ENCODE measurements around the gene PSMC6. TPM values are rescaled to one million over a fixed set of nuclear protein-coding genes. Genes with fewer than 3 reads are reported as not detected.

PSMC6 gene
- total RNA-seq, 1 experiment from 2014 or later = 104 TPM

GRCh38 chr14:52767058-52767833 lies 60.2 kb downstream of the PSMC6 start:
- Mint-ChIP-seq H3K9me3 (ENCODE audit: low read depth, unreplicated experiment) (no peaks in the 10 kb centered on the region), H3K27me3 (ENCODE audit: unreplicated experiment) (no peaks in the 10 kb centered on the region), H3K36me3 (ENCODE audit: insufficient read depth, unreplicated experiment) (no peaks in the 10 kb centered on the region), H3K4me3 (ENCODE audit: low read depth, unreplicated experiment) (no peak overlapping the region), H3K4me1 (ENCODE audit: low read depth, unreplicated experiment) (no peaks in the 10 kb centered on the region), H3K27ac (ENCODE audit: unreplicated experiment) (no peak overlapping the region)
- TF ChIP-seq, protein P1, sequence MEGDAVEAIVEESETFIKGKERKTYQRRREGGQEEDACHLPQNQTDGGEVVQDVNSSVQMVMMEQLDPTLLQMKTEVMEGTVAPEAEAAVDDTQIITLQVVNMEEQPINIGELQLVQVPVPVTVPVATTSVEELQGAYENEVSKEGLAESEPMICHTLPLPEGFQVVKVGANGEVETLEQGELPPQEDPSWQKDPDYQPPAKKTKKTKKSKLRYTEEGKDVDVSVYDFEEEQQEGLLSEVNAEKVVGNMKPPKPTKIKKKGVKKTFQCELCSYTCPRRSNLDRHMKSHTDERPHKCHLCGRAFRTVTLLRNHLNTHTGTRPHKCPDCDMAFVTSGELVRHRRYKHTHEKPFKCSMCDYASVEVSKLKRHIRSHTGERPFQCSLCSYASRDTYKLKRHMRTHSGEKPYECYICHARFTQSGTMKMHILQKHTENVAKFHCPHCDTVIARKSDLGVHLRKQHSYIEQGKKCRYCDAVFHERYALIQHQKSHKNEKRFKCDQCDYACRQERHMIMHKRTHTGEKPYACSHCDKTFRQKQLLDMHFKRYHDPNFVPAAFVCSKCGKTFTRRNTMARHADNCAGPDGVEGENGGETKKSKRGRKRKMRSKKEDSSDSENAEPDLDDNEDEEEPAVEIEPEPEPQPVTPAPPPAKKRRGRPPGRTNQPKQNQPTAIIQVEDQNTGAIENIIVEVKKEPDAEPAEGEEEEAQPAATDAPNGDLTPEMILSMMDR (IDR thresholded peaks at IDR 0.05; ENCODE audit: unreplicated experiment) = no peak
- BruUV-seq (replicated peaks) = no TSS peak
- DNase-seq = no peak
- intact Hi-C loops (cut with micrococcal nuclease; ENCODE audit: unreplicated experiment) = no loop called here
- CTCF ChIA-PET = interaction anchor here (1.2 kb wide), 1 partner anchor 12 kb away, joined by 3 read pairs; no protein-coding TSS in a partner anchor

GRCh38 chr14:52769887-52770286 lies 62.9 kb downstream of the PSMC6 start:
- Mint-ChIP-seq H3K36me3 (ENCODE audit: insufficient read depth, unreplicated experiment) (no peaks in the 10 kb centered on the region), H3K27me3 (ENCODE audit: unreplicated experiment) (no peaks in the 10 kb centered on the region), H3K4me3 (ENCODE audit: low read depth, unreplicated experiment) (no peak overlapping the region), H3K27ac (ENCODE audit: unreplicated experiment) (no peak overlapping the region), H3K9me3 (ENCODE audit: low read depth, unreplicated experiment) (no peaks in the 10 kb centered on the region), H3K4me1 (ENCODE audit: low read depth, unreplicated experiment) (no peaks in the 10 kb centered on the region)
- intact Hi-C loops (cut with micrococcal nuclease; ENCODE audit: unreplicated experiment) = no loop called here
- DNase-seq = no peak
- TF ChIP-seq, protein P1 (IDR thresholded peaks at IDR 0.05; ENCODE audit: unreplicated experiment) = no peak
- no TSS peak for BruUV-seq (replicated peaks)
- CTCF ChIA-PET = interaction anchor here (0.6 kb wide), 1 partner anchor 61 kb away, joined by 3 read pairs; no protein-coding TSS in a partner anchor

- no peaks in the 10 kb centered on the region for H3K27me3 Mint-ChIP-seq (ENCODE audit: unreplicated experiment)
- H3K27ac Mint-ChIP-seq (ENCODE audit: unreplicated experiment) = no peak overlapping the region
- TF ChIP-seq, protein P1 (IDR thresholded peaks at IDR 0.05; ENCODE audit: unreplicated experiment) = no peak
- no peak for DNase-seq
- H3K4me3 Mint-ChIP-seq (ENCODE audit: low read depth, unreplicated experiment) = no peak overlapping the region
- intact Hi-C loops (cut with micrococcal nuclease; ENCODE audit: unreplicated experiment) = no loop called here
- BruUV-seq (replicated peaks) = no TSS peak
- no peaks in the 10 kb centered on the region for H3K9me3 Mint-ChIP-seq (ENCODE audit: low read depth, unreplicated experiment)
- H3K4me1 Mint-ChIP-seq (ENCODE audit: low read depth, unreplicated experiment) = no peaks in the 10 kb centered on the region
- peaks cover 4% of the 10 kb centered on the region for H3K36me3 Mint-ChIP-seq (ENCODE audit: insufficient read depth, unreplicated experiment)
- CTCF ChIA-PET = no interaction called here
These were observed 69.8 kb downstream of the PSMC6 start for GRCh38 chr14:52776816-52777215.

Other genes with a start within 250 kb of the PSMC6 start
- 3.5 and 4.0 TPM in 2 replicates for gene TXNDC16, start 154.7 kb upstream of the PSMC6 start, total RNA-seq (2022)
- gene GPR137C, start 154.4 kb upstream of the PSMC6 start, total RNA-seq (2022) = 2.0 and 2.3 TPM in 2 replicates
- 117 and 129 TPM in 2 replicates for gene ERO1A, start 11.6 kb upstream of the PSMC6 start, total RNA-seq (2022)
- gene STYX, start 23.0 kb downstream of the PSMC6 start, total RNA-seq (2022) = 13.1 and 13.6 TPM in 2 replicates
- 31.4 and 35.8 TPM in 2 replicates for gene GNPNAT1, start 84.4 kb downstream of the PSMC6 start, total RNA-seq (2022)
- 21.0 and 21.6 TPM in 2 replicates for gene FERMT2, start 243.8 kb downstream of the PSMC6 start, total RNA-seq (2022)

All from Calu3 (cell line).